Suprapubic skin (tissue), 4 donors: ENCODE measurements around the gene RAX2. TPM values are rescaled to one million over a fixed set of nuclear protein-coding genes. Genes with fewer than 3 reads are reported as not detected.

Experiments used
- DNase-seq, 2 donors: peaks; one replicate each; pipeline ENCODE4 v3.0.0-alpha.2; 2019; ENCODE audit warnings: low spot score in 2 of 2
- H3K27ac ChIP-seq: fragments of 200-600 bp; sonication (generic); one replicate; pipeline ENCODE4 v1.5.1; 2019
- H3K27me3 ChIP-seq: fragments of 200-600 bp; sonication (generic); one replicate; pipeline ENCODE4 v1.5.1; 2019
- H3K36me3 ChIP-seq: fragments of 200-600 bp; sonication (generic); one replicate; pipeline ENCODE4 v1.5.1; 2019
- H3K4me1 ChIP-seq: fragments of 200-600 bp; sonication (generic); one replicate; pipeline ENCODE4 v1.5.1; 2019
- H3K4me3 ChIP-seq: fragments of 200-600 bp; sonication (generic); one replicate; pipeline ENCODE4 v1.5.1; 2019; ENCODE audit warnings: mild to moderate bottlenecking
- H3K9me3 ChIP-seq: fragments of 200-600 bp; sonication (generic); one replicate; pipeline ENCODE4 v1.5.1; 2019
- CTCF ChIP-seq, 2 donors: fragments of 200-600 bp in 1 of 2; fragments of 450-650 bp in 1 of 2; sonication (generic) in 1 of 2; IDR thresholded peaks; one replicate each; pipeline ENCODE4 v1.5.1; 2016 to 2019; ENCODE audit warnings: antibody characterized with exemption in 2 of 2, mild to moderate bottlenecking in 1 of 2, moderate library complexity in 1 of 2
- EP300 ChIP-seq: sonication (generic); formaldehyde crosslinking; IDR thresholded peaks from one replicate; pipeline ENCODE4 v1.6.1; 2017; ENCODE audit warnings: antibody characterized with exemption
- POLR2A ChIP-seq, 2 donors: fragments of 450-650 bp; IDR thresholded peaks; one replicate each; pipeline ENCODE4 v1.6.1; 2017; ENCODE audit warnings: antibody characterized with exemption in 2 of 2, mild to moderate bottlenecking in 2 of 2, moderate library complexity in 2 of 2
- POLR2AphosphoS5 ChIP-seq, 3 donors: sonication (generic); formaldehyde crosslinking; IDR thresholded peaks; one replicate each; pipeline ENCODE4 v1.6.1; 2017; ENCODE audit warnings: antibody characterized with exemption in 3 of 3
- WGBS: methylation state at CpG from one replicate; pipeline ENCODE4 v1.1.5; 2018; 5-methylcytosine and 5-hydroxymethylcytosine counted together
- total RNA-seq, 4 donors: library from RNA; depleted of rRNA; stranded (reverse); fragments of >200 nt; gene quantifications; one replicate each; pipeline ENCODE4 v1.1.0, GENCODE V29; 2016

RAX2 gene
- total RNA-seq, 4 donors from 2014 or later, result not detected

- H3K27me3 ChIP-seq, result peaks cover 18% of the 10 kb centered on the region
- H3K36me3 ChIP-seq, result no peaks in the 10 kb centered on the region
- TF ChIP-seq EP300 (no peak), CTCF (IDR thresholded peaks at IDR 0.05) (no peak), POLR2A (IDR thresholded peaks at IDR 0.05) (no peak), POLR2AphosphoS5 (IDR thresholded peaks at IDR 0.05) (no peak)
- no peak overlapping the region for H3K27ac ChIP-seq
- H3K9me3 ChIP-seq, result peaks cover 5% of the 10 kb centered on the region
- 74% methylated on average over 7 of the region's 7 CpGs for WGBS
- no peak overlapping the region for H3K4me3 ChIP-seq
- no peak for DNase-seq
- peaks cover 2% of the 10 kb centered on the region for H3K4me1 ChIP-seq
Measured at GRCh38 chr19:3790941-3791340, 18.9 kb upstream of the RAX2 start.

- Histone ChIP-seq H3K27ac (no peak overlapping the region), H3K4me1 (peaks cover 9% of the 10 kb centered on the region), H3K4me3 (no peak overlapping the region), H3K9me3 (peaks cover 5% of the 10 kb centered on the region), H3K36me3 (no peaks in the 10 kb centered on the region), H3K27me3 (peaks cover 25% of the 10 kb centered on the region)
- TF ChIP-seq POLR2A (IDR thresholded peaks at IDR 0.05) (no peak), EP300 (no peak), POLR2AphosphoS5 (IDR thresholded peaks at IDR 0.05) (no peak), CTCF (IDR thresholded peaks at IDR 0.05) (no peak)
- 81% methylated on average over 6 of the region's 6 CpGs for WGBS
- DNase-seq, result no peak
Measured at GRCh38 chr19:3790209-3790734, 18.2 kb upstream of the RAX2 start.

- no peaks in the 10 kb centered on the region for H3K36me3 ChIP-seq
- peaks cover 35% of the 10 kb centered on the region for H3K27me3 ChIP-seq
- H3K4me1 ChIP-seq, result peaks cover 13% of the 10 kb centered on the region
- no peak overlapping the region for H3K27ac ChIP-seq
- H3K4me3 ChIP-seq, result no peak overlapping the region
- WGBS, result 45% methylated on average over 16 of the region's 16 CpGs
- no peak for TF ChIP-seq EP300
- no peak for TF ChIP-seq POLR2A (IDR thresholded peaks at IDR 0.05)
- no peak for TF ChIP-seq CTCF (IDR thresholded peaks at IDR 0.05)
- TF ChIP-seq POLR2AphosphoS5 (IDR thresholded peaks at IDR 0.05), result no peak
- no peak for DNase-seq
- H3K9me3 ChIP-seq, result peaks cover 5% of the 10 kb centered on the region
Measured at GRCh38 chr19:3788996-3789778, 17.2 kb upstream of the RAX2 start.

- H3K36me3 ChIP-seq, result no peaks in the 10 kb centered on the region
- WGBS, result 15% methylated on average over 28 of the region's 101 CpGs
- TF ChIP-seq POLR2A (IDR thresholded peaks at IDR 0.05), result no peak
- DNase-seq, result no peak
- H3K27me3 ChIP-seq, result peaks cover 55% of the 10 kb centered on the region
- H3K4me3 ChIP-seq, result peak within 1 kb of the TSS; percentile 53
- H3K4me1 ChIP-seq, result peaks cover 13% of the 10 kb centered on the region
- H3K27ac ChIP-seq, result no peak within 1 kb of the TSS
- peaks cover 22% of the 10 kb centered on the region for H3K9me3 ChIP-seq
Measured at GRCh38 chr19:3785938-3786824, 14.2 kb upstream of the RAX2 start, which contains the start of gene MATK. TSS of gene MATK (minus strand) at chr19:3786381. CDS start at chr19:3785135, 1,246 bp downstream.

GRCh38 chr19:3785451-3785937 is 13.5 kb upstream of the RAX2 start:
- Histone ChIP-seq H3K36me3 (no peaks in the 10 kb centered on the region), H3K27me3 (peaks cover 55% of the 10 kb centered on the region), H3K9me3 (peaks cover 22% of the 10 kb centered on the region), H3K4me3 (peak overlapping the region; percentile 53), H3K4me1 (peaks cover 13% of the 10 kb centered on the region), H3K27ac (no peak overlapping the region)
- TF ChIP-seq POLR2AphosphoS5 (IDR thresholded peaks at IDR 0.05) (no peak), EP300 (no peak), POLR2A (IDR thresholded peaks at IDR 0.05) (no peak), CTCF (IDR thresholded peaks at IDR 0.05) (no peak)
- DNase-seq, result no peak
- WGBS, result 2% methylated on average over 32 of the region's 47 CpGs
